HFF-Myc (cell line): ENCODE data around the gene CRELD2.

Experiments
- DNase-seq: peaks from one replicate; pipeline ENCODE4 v3.0.0-alpha.2; 2011; ENCODE audit warnings: low read depth; ENCODE audit errors: extremely low read depth
- H3K4me3 ChIP-seq: replicated peaks from 2 replicates; pipeline ENCODE4 v1.5.1; 2011; ENCODE audit warnings: low read depth, mild to moderate bottlenecking, control low read depth, low read length
- TF ChIP-seq, protein P1 (sequence below): IDR thresholded peaks from 2 replicates; pipeline ENCODE4 v1.5.1; 2012; ENCODE audit warnings: mild to moderate bottlenecking, low read depth, low read length, control low read depth; ENCODE audit errors: missing control alignments

Gene CRELD2

DNA sequence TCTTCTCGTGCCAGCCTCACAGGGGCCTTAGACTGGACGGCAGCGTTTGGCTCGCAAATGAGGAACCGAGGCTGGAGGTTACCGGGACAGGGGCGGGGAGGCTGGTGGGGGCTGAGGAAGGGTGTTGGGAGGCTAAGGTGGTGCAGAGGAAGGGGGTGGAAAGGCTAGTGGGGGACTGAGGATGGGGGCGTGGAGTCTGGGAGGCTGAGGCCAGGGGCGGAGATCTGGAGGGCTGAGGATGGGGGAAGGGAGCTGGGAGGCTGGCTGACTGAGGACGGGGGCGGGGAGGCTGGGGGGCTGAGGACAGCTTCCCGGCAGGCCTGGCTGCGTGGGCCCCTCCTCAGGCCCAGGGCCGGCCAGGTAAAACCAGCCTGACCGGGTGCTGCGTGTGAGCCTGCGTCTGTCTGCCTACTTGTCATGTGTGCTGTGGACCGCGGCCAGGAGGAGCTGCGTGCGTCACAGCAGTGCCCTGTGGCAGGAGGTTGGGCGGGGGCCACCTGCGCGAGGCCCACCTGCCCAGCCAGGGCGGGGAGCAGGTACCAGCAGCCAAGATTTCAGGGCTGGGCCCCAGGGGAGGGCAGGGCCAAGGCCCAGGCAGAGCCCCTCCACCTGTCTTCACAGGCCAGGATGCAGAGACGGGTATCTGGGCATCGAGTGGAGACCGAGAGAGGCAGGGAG lies 32.7 kb downstream of the CRELD2 start:
- TF ChIP-seq, protein P1, sequence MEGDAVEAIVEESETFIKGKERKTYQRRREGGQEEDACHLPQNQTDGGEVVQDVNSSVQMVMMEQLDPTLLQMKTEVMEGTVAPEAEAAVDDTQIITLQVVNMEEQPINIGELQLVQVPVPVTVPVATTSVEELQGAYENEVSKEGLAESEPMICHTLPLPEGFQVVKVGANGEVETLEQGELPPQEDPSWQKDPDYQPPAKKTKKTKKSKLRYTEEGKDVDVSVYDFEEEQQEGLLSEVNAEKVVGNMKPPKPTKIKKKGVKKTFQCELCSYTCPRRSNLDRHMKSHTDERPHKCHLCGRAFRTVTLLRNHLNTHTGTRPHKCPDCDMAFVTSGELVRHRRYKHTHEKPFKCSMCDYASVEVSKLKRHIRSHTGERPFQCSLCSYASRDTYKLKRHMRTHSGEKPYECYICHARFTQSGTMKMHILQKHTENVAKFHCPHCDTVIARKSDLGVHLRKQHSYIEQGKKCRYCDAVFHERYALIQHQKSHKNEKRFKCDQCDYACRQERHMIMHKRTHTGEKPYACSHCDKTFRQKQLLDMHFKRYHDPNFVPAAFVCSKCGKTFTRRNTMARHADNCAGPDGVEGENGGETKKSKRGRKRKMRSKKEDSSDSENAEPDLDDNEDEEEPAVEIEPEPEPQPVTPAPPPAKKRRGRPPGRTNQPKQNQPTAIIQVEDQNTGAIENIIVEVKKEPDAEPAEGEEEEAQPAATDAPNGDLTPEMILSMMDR: no peak
- DNase-seq: no peak
- no peak overlapping the region for H3K4me3 ChIP-seq

DNA sequence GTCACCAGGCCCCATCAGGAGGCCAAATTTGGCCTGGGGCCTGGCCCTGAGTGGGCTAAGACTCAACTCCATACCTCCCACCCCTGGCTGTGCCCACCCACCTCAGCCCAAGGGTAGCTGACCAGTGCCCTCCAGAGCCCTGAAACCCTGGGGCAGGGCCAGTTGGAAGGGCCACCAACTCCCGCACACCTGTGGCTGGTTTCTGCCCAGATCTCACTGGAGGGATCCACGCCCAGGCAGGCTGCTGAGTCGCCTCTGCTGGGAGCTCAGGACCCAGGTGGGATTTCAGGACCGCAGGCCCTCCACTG lies 33.2 kb downstream of the CRELD2 start:
- H3K4me3 ChIP-seq: no peak overlapping the region
- DNase-seq: no peak
- TF ChIP-seq, protein P1: no peak

DNA sequence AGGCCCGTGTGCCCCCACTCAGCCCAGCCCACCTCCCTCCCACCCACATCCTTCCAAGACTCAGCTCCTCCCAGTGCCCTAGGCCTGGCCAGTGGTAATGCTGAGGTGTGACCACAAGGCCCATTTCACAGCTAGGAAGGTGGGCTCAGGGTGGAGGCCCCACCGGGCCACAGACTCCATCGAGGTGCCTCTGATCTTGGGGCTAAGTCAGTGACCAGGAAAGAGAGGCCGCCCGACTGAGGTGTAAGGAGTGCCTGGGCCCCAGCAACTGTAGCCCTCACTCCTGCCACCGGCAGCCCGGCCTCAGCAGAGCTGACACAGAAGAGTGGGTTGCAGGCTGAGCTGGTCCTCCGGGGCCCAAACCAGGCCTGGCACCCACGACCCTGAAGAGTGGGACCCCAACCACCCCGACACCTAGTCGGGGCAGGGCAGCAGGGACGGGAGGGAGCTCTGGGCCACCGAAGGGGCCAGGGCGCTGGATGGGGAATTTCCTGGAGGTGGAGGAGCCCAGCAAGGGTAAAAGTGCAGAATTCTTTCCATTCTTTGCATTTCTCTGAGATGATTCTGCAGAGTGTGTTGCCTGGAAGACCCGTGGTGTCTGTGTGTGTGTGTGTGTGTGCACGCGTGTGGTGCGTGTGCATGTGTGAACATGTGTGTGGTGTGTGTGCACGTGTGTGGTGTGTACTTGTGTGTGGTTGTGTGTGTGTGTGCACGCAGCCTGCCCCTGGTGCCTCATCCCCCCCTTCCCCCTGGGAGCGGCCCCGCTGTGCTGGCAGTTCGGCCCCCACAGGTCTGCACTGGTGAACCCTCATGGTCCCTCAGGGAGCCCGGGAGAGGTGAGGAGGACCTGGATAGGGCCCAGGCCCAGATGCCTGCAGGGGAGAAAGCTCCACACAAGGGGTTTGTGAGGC lies 33.8 kb downstream of the CRELD2 start:
- DNase-seq: no peak
- no peak overlapping the region for H3K4me3 ChIP-seq
- TF ChIP-seq, protein P1: no peak

DNA sequence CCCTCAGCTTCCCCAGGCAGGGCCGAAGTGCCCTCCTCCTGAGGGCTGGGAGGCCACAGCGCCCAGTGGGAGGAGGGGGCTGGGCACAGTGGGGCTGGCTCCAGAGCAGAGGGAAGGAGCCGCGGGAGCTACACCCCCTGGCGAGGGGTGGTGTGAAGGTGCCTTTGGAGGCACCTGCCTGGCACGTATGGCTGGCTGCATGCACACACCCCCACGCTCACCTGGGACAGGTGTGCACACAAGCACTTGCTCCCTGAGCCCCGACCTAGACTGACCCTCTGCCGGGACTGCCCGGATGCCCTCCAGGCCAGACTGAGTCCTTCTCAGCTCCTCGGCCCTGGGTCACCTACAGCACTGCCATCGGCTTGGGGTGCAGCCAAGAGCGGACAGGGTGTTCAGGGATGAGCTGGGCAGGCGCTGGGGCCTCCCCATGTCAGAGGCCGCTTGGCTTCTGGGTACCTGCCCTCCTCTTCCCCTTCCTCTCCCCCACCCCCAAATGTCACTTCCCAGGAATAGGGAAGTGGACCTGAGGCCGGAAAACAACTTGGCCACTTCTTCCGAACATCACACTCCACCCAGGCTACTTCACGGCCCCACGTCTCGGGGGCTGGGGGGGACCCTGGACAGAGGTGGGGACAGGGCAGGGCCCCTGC lies 34.7 kb downstream of the CRELD2 start:
- no peak overlapping the region for H3K4me3 ChIP-seq
- TF ChIP-seq, protein P1: no peak
- no peak for DNase-seq

DNA sequence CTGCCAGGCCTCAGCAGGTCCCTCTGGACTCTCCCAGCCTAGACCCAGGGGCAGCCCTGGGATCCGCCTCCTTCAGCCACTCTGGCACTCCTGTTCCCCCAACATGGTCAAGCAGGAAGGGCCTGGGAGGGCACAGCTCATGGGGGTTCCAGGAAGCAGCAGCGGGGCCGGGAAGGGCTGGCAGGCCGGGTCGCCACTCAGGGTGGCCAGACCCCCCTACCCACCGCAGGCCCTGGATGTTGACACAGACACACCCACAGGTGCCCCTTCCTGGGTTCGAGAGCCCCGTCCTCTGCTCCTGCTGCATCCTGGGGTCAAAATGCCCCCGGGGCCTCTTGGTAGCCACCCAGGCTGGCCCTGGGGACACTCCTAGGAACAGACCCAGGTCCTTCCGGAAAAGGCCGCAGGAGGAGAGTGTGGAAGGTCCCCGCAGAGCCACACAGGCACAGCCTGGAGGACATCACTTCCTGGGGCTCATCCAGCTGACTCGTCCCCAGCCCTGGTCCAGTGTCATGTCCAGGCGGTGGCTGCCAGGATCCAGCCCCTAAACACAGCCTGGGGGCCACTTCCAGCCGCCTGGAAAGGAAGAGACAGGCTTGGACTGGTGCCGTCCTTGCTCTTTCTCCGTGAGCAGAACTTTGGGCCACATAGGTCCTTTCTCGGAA lies 35.4 kb downstream of the CRELD2 start:
- no peak for DNase-seq
- TF ChIP-seq, protein P1: no peak

DNA sequence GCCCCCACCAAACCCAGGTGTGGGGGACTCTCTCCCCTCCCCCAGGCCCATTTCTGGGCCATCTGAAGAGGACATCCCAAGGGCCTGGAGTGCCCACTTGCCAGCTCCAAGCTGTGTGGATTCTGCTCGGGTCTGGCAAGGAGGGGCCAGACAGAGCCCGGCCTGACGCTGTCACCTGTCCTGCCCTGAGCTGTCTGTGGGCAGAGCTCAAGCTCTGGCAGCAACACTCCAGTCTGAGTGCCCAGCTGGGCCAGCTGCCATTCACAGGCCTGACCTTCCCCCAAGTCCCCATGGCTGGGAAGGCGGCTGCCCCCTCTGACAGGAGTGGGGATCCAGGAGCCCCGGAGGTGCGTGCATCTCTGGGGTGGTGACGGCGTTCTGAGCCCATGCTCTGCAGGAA lies 35.9 kb downstream of the CRELD2 start:
- DNase-seq: no peak
- H3K4me3 ChIP-seq: no peak overlapping the region
- TF ChIP-seq, protein P1: no peak

More for the DNA sequence above, 35.4 kb downstream of the CRELD2 start:
- H3K4me3 ChIP-seq: no peak overlapping the region
